Measurements from ENCODE around the gene ZNF273.

- TF ChIP-seq CTCF (conservative IDR thresholded peaks at IDR 0.05; ENCODE audit: low read depth, low read length): no peak
- TF ChIP-seq EZH2phosphoT487 (IDR thresholded peaks at IDR 0.05; ENCODE audit: borderline replicate concordance, low read length): no peak
Observed at GRCh38 chr7:64885520-64886240, 17.4 kb upstream of the ZNF273 start.

Data from PC-3 (cell line).